ENCODE results near the gene OVAAL.

OVAAL gene

DNA sequence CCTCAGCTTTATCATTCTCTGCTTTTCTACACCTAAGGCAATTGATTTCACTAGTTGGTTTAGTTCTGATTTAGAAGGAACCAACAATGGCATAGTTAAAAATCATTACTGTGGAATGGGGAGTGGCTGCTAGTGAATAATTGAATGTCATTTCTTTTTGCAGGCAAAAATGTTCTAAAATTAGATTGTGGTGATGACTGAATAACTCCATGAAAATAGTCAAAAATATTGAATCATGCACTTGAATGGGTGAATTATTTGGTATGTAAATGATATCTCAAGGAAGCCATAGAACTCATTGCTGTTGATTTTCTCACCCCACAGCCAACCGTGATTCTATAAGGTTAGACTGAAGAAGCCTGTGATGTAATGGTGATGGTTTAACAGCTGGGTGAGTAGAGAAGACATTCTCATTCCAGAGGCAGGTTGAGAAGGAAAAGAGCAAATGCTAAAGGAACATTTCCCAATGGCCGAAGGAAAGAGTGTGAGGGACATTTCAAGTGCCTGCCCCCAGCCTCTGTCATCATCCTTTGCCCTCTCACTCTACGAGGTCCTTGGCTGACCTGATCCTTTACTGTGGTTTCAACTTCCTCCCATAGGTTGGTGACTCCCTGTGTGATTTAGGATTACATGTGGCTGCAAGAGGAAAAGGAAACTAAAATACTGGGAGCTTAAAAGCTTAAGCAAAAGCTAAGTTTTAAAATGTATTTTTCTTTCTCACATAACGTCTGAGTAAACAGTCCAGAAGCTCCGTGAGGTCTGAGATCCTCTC lies 12.5 kb downstream of the OVAAL start:
- no peak for DNase-seq (ENCODE audit: low read depth)

DNA sequence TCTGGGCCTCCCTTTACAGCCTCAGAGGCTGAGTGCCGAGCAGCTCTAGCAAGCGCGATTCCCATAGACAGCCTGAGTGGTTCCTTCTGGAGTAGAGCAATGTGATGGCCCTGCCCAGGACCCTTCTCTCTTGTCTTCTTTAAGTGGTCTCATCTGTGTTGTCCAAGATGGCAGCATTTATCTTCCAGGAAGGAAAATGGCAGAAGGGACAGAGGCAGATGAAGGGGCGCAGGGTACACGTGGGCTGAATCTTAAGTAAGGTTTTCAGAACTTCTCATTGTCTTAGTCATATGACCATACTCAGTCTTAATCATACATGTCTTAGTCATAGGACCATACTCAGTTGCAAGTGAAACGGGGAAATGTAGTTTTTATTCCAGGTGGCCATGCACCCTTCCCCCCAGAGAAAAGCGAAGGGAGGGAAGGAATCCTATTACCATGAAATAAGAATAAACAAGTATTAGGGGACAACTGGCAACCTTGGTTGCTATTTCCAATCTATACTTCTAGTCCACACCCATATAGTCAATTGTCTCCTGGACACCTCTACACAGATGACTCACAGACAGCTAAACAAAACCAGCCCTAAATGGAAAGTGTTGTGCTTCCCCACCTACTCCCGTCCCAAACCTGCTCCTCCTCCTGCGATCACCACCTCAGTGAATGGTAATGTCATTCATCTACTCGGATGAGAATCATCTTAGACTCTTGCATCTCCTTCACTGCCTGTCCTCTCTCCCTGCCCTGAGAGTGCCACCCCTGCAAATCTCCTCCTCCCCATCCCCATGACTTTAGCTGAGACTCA lies 13.3 kb downstream of the OVAAL start:
- DNase-seq (ENCODE audit: low read depth), result peak; percentile 10

DNA sequence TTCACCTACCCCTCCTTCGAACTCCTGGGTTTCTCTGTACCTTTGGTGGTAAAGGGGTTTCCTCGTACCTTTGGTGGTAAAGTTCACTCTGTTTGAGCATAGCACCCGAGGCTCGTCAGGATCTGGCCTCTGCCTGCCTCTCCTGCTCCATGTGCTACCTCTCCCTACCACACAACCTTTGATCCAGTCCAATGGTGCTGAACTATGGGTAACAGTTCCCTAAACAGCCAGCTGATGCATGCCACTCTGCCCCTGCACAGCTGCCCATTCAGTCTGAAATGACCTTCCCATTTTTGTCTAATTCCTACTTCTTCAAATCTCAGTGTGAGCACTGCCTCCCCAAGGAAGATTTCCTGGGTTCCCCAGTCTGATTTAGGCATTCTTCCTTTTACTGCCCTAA lies 14.0 kb downstream of the OVAAL start:
- no peak for DNase-seq (ENCODE audit: low read depth)

DNA sequence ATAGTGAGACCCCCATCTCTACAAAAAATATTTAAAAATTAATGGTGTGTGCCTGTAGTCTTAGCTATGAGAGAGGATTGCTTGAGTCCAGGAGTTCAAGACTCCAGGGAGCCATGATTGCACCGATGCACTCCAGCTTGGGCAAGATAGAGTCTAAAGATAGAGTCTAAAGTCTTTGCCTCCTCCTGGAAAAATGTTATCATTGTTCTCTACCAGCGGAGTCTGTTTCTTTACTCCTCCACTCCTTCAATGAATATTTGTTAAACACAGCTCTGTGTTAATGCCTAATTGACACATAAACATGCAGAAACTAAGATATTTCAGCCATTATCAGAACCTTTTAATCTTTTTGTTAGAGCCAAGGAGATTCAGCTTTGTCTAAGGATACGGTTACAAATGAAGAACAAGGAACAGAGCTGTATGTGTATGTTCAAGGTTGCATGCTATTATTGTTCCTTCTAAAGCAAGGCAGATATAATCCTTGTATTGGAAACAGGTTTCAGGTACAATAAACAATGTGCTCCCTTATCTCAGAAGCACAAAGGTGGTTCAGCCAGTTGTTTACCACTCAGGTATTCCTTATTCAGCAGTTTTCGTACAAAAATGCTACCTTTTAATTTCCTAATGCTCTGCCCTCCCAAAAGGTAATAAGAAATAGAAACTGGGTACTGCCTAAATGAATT lies 15.4 kb downstream of the OVAAL start:
- no peak for DNase-seq (ENCODE audit: low read depth)

DNA sequence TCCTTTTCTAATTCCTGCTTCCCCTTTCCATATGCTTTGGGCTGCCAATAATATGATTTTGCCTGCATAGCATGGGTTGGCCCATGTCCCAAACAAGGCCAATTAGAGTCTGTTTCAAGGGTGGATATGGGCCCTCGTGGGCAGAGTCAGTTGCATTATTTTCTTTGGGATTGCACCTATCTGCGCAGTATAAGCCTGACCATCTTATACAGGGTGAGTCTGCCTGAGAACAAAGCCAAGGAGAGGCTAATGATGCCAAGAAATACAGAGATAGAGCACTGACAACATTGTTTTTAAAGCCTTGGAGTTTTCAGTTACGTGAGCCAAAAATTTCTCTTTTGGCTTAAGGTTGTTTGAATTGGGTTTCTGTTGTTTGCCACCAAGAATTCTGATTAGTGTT lies 18.6 kb downstream of the OVAAL start:
- no peak for DNase-seq (ENCODE audit: low read depth)

DNA sequence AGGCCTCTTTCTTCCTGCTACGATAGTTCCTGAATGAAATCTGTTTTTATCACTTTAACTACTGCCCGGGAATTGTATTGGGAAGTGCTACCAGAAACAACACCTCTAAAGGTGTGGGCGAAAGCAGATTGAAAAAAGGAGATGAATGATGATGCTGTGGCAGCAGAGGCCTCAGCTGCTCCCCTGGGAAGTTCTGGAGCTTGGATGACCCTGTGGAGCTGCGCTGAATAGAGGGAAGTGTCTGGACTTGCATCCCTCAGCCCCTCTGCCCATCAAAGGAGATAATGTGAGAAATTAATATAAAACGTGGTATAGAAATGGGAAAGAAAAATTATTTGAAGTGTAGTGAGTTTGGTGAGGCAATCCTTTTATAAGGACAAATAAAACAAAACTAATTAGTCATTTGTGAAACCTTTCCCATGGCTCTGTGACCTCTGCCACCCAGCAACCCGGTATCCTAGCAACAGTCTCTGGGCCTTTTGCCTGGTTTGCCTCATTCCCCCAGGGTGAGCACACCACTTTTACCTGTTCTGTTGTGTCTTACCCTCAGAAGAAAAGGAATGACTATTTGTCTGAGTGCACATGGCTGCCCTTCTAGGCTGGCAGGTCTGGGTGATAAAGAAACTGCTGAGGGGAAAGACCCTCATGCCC lies 21.3 kb downstream of the OVAAL start:
- DNase-seq (ENCODE audit: low read depth), result peak; percentile 32

DNA sequence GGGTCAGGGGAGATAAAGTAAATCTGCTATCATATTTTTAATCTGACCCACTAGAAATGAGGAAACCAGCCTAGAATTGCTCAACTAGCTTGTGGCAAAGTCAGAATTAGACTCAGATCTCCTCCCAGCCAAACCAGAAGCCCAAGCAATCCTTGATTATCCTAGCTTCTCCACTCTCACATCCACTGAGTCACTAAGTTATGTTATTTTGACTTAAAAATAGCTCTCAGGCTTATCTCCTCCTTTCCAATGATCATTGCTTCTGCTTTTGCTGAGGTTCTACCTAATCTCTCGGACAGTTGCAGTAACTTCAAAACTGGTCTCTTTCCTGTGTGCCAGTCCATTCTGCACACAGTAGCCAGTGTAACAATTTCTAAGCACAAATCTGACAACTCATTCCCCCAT lies 22.9 kb downstream of the OVAAL start:
- DNase-seq (ENCODE audit: low read depth), result peak; percentile 84

DNA sequence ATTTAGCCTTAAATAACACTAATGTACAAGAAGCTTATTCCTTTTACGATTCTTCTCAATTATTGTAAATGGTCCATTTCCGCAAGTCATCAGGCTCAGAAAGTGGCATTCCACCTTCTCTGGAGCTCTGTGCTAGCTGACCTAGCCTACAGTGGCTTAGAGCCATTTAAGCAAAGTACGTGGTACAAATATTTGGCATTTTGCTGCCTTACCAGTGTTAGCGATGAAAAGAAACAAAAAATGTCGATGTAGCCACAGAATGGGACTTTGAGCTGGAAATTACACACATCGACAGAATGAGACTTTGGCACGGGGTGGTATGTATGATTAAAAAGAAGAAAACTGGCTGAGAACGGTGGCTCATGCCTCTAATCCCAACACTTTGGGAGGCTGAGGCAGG lies 26.1 kb downstream of the OVAAL start:
- no peak for DNase-seq (ENCODE audit: low read depth)

DNA sequence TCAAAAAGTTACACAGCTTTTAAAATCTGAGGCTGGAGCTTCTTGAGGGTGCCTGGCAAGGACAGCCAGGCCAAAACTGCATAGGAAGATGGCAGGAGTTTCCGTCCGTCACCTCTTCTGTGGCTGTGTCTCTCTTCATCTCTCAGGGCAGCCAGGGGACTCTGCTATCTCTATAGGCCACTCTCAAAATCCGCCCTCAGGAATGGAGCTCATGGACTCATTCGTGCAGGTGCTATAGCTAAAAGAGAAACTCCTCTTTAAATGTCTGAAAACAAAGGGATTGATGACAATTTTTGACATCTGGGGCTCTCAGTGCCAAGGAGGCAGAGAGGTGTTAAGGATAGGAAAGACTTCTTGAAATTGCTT lies 27.2 kb downstream of the OVAAL start:
- DNase-seq (ENCODE audit: low read depth), result no peak

DNA sequence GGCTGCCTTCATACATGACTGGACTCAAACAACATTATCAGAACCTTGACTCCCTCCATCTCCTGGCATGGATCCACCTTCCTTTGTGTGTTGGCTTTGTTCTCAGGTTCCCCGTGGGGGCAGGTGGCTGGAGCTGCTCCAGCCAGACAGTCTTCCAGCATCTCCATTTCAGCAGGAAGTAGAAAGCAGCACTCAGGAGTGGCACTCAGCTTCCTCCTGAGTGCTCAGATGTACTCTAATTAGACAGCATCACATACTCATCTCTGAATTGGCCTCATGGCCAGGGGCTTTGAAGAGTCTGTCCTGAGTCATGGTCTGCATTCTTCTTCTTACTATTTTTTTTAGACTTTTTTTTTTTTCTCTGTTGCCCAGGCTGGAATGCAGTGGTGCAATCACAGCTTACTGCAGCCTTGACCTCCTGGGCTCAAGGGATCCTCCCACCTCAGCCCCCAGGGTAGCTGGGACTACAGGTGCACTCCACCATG lies 27.9 kb downstream of the OVAAL start:
- peak; percentile 77 for DNase-seq (ENCODE audit: low read depth)

DNA sequence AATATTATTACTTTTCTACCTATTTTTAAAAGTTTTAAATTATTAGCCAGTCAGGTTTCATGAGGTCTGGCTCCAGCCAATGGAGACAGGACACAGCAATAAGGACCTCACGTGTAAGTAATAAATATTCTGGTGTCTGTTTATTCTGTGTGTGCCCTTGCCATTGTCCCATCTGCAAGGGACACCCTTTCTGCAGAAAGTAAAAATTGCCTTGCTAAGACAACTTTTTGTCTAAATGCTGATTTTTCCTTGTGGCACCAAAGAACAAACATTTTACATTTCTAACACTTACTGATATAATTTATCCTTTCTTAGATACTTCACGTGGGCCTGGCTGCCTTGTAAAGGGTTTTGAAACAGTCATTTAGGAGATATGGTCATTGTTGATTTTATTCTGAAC lies 29.4 kb downstream of the OVAAL start:
- DNase-seq (ENCODE audit: low read depth), result no peak

DNA sequence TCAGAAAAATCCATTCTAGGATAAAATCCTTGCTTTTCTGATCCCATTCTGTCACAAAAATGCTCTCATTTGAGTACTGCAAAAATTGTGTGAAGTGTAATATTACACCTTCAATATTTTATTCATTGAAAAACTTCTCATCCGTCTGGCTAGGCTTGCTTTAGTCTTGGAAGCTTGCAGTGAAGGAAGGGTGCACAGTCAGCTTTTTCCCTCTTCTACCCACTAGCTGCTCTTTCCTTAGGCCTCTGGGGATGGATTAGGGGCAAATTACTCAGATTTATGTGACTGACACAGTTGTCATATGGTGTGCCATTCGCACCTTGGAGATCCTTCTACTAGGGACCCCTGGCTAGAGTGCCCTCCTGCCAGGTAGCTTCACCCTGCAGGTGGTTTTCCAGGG lies 32.1 kb downstream of the OVAAL start:
- DNase-seq (ENCODE audit: low read depth), result no peak

DNA sequence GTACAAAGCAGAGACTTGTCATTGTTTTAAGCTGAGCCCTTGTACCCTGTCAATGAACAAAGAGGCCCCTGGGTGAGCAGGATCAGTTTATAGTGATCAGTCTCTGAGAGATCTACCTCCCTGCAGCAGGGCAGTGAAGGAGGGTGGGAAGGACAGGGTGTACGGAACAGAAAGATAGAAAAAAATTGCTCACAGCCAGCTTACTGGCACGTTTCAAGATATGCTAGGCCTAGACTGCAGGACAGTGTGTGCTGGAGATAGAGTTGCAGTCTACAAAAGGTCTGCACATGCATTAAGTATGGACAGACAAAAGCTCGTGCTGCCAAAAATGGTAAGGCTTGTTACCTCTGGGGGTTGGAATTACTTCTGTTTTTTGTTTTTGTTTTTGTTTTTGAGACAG lies 34.6 kb downstream of the OVAAL start:
- no peak for DNase-seq (ENCODE audit: low read depth)

DNA sequence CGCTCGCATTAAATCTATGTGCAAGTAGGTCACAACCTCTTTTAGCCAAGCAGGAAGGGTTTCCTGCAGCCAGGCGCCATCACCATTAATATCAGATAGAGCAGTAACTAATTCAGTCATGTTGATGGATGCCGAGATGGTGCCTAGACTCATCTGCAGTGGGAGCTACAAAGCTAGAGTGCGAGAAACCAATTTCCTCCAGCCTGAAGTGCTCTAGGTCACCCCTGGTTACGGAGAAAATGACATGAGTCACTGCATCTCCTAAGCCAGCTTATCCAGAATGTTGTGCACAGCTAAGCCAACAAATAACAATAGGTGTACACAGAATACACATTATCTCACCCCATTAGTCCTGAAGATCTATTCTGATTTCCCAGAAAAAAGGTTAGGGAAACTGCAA lies 36.0 kb downstream of the OVAAL start:
- DNase-seq (ENCODE audit: low read depth), result no peak

DNA sequence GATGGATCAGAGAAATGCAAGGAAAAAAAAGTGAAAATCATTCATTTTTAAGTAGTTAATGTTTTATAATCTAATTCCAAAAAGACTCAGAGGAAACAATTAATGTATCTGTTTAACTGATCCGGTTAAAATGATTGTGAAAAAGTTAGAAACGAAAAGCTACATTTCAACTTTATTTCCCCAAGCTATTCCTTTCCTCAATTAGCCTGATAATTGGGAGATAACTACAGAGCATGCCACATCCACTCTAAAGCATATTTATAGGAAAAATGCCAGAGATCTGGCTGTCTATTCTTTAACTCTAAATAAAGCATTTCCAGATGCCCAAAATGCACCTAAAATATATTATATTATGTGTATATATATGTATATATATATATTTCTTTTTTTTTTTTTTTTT lies 37.2 kb downstream of the OVAAL start:
- DNase-seq (ENCODE audit: low read depth), result no peak

DNA sequence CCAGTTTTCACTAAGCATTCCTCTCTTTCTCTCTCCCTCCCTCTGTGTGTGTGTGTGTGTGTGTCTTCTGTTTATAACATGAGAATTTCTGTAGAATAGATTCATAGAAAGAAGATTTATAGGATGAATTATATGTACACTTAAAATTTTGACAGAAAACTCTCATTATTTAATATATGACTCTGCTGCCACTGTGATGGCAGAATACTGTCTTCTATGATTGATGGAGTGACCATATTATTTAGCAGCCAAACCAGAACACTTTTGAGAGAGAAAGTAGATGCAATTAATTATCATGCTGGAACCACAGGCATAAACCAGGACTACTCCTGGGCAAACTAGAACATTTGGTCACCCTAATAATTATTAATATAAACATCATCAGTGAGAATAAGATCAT lies 38.8 kb downstream of the OVAAL start:
- DNase-seq (ENCODE audit: low read depth), result no peak

DNA sequence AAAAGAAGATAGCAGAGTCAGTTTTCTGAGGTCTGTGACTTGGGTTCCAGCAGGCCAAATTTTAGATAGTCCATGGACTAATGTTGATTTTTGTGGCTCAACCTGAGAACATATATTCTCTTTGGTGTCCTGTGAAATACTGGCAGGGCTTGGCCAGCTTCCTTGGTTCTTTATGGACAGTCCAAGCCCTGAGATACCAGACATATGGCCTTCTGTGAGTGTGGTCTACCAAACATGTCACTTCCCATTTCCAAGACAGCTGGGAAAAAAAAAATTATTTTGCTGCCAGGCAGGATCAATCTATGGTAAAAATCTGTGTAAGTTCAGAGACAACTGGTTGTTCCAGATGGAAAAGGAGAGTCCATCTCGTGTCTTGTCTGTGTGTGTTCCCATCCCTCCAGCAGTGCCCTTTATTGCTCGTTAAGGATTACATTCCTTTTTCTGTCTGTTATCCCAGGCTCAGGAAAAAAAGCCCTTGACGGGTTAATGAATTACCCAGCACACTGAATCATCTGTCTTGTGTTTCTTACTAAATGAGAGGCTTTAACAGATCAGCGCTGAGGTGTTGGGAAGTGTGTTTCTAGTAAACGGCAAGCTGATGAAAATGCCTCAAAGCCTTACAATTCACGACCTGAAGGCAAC lies 39.7 kb downstream of the OVAAL start:
- no peak for DNase-seq (ENCODE audit: low read depth)

DNA sequence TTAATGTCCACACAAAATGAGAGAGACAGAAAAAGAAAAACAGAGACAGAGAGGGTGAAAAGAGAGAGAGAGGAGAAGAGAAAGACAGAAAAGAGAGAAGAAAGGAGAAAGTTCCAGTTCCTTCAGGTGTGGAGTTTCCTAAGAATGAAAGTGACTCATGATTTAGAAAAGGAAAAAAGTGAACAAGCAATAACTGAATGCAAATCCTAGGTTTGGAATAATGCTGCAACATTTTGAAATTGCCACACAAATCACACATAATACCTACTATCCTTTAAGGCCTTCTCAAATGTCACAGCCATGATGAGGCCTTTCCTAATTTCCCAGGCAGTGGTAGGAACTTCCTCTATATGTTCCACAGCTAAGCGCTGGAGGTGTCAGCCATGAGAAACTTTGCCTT lies 41.6 kb downstream of the OVAAL start:
- DNase-seq (ENCODE audit: low read depth), result no peak

DNA sequence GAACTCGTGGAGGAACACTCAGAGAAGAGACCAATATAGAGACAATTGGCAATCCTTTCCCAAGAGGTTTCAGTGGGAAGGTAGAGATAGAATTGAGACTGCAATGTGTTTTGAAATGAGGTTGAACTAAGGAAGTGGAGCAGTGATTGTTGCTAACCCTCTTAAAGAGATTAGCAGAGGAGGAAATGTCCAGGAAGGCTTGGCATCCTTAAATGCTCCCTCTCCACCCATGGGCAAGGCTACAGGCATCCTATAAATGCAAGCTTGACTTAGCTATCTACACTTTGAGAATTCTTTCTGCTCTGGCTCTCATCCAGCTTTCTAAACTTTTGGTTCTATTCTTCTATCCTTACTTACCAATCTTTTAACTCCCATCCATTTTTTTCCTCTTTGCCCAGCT lies 42.7 kb downstream of the OVAAL start:
- DNase-seq (ENCODE audit: low read depth), result no peak

DNA sequence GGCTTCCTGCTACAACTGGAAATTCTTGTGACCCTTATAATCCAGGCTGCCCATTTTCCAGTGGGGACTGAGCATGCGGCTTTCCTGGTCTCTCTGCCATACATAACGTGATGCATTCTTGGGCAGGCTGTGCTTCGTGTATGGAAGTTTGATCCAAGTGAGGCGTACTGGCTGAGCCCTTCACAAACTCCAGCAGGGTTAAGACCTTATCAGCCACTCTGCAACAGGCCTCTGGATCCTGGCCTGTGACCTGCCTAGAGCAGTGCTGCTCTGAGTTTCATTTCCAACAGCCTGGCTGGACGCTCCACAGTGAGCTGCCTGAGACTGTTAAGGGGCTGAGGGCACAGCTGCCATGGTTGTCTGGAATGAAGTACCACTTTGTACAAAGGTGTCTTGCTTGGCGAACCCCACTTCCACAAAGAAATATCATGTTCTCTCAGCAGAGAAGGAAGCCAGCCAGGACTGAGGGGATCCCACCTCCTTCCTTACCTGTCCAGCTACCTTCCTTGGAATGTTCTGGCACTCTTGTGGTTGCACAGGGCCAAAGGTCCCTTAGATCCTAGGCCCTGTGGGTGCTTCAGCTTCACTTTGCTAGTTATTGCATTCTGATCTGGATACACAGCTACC lies 44.6 kb downstream of the OVAAL start:
- DNase-seq (ENCODE audit: low read depth), result no peak

DNA sequence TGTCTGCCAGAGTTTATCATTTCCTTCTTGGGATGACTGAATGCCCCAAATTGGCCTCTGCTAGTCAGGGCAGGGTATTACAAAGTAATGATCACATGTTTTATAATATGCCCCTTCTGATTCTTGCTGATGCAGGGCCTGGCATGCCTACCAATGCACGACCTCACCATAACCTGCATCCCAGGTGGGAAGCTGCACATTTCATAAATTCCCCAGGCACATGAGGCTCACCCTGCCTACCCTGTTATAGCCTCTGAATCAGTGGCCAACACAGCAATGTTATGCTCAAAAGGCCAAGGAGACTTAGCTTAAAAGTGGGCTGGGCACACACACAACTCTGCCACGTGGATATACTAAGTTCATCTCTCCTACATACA lies 45.1 kb downstream of the OVAAL start:
- no peak for DNase-seq (ENCODE audit: low read depth)

DNA sequence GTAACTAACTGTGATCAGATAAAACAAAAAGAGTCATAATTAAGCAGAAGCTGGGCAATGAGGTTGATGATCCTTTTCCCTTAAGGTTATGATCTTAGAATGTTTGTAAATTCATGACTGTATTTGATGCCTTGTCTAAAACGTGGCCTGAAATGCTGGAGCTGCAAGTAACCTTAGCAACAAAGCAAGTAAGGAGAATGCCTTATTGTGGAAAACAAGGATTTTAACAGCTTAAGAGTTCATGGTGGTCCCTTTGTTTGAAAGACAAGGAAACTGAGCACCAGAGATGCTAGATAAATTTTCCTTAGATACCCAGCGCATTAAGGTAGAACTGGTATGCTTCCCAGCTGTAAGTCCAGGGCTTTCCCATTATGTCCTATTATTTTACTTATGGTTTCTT lies 47.4 kb downstream of the OVAAL start:
- DNase-seq (ENCODE audit: low read depth), result no peak

All from amniotic epithelial cell (primary cell).